Measurements from ENCODE around the gene THRAP3. TPM values are rescaled to one million over a fixed set of nuclear protein-coding genes. Genes with fewer than 3 reads are reported as not detected.

THRAP3 gene
- total RNA-seq, 2 donors from 2014 or later: 27.4 to 32.2 TPM

DNA sequence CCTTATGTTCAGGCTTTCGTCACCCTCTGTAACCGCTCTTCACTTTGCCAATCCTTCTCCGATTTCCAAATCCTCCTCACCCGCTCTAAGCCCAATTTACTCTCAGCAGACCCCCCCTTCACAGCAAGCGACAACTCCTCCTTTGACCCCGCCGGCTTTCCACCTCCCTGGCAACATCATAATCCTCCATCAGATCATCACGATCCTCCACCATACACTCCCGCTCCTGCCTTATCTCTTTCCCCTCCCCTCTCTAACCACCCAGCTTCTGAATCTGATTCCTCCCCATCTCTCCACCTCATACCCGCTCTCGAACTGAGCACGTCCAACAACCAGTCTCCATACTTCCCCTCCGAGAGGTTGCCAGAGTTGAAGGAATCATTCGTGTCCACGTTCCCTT lies 106.7 kb downstream of the THRAP3 start:
- Histone ChIP-seq H3K4me1 (no peaks in the 10 kb centered on the region), H3K27ac (no peak overlapping the region), H3K9me3 (no peaks in the 10 kb centered on the region), H3K27me3 (no peaks in the 10 kb centered on the region), H3K4me3 (no peak overlapping the region), H3K36me3 (replicated peaks in 1 of 2; ENCODE audit: insufficient read depth in 1 of 2, low read depth in 2 of 2) (no peaks in the 10 kb centered on the region)
- DNase-seq (no peak), ATAC-seq (no peak)
- TF ChIP-seq, protein P1, sequence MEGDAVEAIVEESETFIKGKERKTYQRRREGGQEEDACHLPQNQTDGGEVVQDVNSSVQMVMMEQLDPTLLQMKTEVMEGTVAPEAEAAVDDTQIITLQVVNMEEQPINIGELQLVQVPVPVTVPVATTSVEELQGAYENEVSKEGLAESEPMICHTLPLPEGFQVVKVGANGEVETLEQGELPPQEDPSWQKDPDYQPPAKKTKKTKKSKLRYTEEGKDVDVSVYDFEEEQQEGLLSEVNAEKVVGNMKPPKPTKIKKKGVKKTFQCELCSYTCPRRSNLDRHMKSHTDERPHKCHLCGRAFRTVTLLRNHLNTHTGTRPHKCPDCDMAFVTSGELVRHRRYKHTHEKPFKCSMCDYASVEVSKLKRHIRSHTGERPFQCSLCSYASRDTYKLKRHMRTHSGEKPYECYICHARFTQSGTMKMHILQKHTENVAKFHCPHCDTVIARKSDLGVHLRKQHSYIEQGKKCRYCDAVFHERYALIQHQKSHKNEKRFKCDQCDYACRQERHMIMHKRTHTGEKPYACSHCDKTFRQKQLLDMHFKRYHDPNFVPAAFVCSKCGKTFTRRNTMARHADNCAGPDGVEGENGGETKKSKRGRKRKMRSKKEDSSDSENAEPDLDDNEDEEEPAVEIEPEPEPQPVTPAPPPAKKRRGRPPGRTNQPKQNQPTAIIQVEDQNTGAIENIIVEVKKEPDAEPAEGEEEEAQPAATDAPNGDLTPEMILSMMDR (IDR thresholded peaks at IDR 0.05): no peak
- TF ChIP-seq POLR2A (IDR thresholded peaks at IDR 0.05): no peak
- 88 to 91% methylated on average over 15 of the region's 15 CpGs for WGBS, 2 donors
- intact Hi-C loops (cut with DNase I): no loop called here

DNA sequence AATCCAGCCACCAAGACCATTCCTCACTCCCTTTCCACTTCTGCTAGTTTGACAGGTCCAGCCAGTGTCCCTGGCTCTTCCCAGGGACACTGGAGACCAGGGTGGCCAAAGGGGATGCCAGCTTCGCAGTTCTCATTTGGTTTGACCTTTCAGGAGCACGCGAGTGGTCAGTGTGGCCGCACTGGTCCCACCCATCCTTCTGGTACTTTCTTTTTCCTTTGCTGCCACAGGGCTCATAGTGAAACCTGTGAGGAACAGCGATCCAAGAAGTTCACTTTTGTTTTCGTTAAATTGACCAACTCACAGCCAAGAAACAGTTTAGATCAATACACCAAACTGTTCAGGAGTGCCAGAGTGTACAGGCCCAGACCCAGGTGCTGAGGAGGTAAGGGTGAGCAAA lies 113.6 kb downstream of the THRAP3 start:
- 72 to 73% methylated on average over 6 of the region's 6 CpGs for WGBS, 2 donors
- no peak for DNase-seq
- Histone ChIP-seq H3K27me3 (no peaks in the 10 kb centered on the region), H3K36me3 (replicated peaks in 1 of 2; ENCODE audit: insufficient read depth in 1 of 2, low read depth in 2 of 2) (peaks cover 0 to 5% of the 10 kb centered on the region in 2 donors), H3K4me3 (no peak overlapping the region), H3K27ac (no peak overlapping the region), H3K9me3 (no peaks in the 10 kb centered on the region), H3K4me1 (no peaks in the 10 kb centered on the region)
- intact Hi-C loops (cut with DNase I): no loop called here
- TF ChIP-seq POLR2A (IDR thresholded peaks at IDR 0.05): no peak
- TF ChIP-seq, protein P1 (IDR thresholded peaks at IDR 0.05): no peak
- no peak for ATAC-seq

DNA sequence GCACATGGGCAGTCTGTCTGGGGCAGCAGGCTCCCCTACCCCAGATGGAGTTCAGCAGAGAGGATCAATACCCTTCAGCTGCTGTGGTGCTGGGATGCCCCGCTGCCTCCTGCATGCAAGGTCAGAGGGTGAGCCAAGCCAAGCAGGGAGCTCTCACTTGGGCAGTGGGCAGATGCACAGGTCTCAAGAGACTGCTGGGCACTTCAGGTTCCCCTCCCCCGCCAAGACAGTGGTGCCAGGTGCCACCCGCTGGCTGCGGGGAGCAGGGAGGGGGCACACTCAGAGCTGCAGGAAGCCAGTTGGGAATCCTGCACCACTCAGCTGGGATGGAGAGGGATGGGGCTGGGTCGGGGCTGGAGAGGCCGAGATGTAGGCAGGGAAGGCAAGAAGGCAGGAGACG lies 115.0 kb downstream of the THRAP3 start:
- whole genome bisulfite sequencing, 2 donors: 75 to 81% methylated on average over 5 to 7 of the region's 7 CpGs
- H3K27me3 ChIP-seq: no peaks in the 10 kb centered on the region
- peaks cover 0 to 12% of the 10 kb centered on the region in 2 donors for H3K36me3 ChIP-seq (replicated peaks in 1 of 2; ENCODE audit: insufficient read depth in 1 of 2, low read depth in 2 of 2)
- H3K4me1 ChIP-seq: no peaks in the 10 kb centered on the region
- ATAC-seq (no peak), DNase-seq (peak in 1 of 4 donors; percentile 24)
- no peak for TF ChIP-seq POLR2A (IDR thresholded peaks at IDR 0.05)
- TF ChIP-seq, protein P1 (IDR thresholded peaks at IDR 0.05): no peak
- intact Hi-C loops (cut with DNase I): no loop called here
- H3K4me3 ChIP-seq: no peak overlapping the region
- no peak overlapping the region for H3K27ac ChIP-seq
- H3K9me3 ChIP-seq: no peaks in the 10 kb centered on the region

DNA sequence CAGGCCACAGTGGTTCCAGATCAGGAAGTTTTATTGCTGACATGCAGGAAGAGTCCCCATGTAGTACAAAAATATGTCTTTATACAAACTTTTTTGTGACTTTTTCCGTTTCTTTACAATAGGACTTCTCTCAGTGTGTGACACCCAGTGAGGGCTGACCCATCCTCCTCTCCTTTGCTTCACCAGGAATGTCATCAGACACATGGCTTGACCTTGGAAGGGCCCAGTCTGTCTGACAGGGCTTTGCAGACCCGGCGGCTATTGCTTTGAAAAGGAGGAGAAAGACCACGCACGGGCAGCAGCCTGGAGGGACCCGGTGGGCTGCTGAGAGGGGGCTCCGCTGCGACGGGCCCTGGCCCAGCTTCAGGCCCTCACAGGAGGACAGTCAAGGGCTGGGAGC lies 115.4 kb downstream of the THRAP3 start:
- ATAC-seq: no peak
- no peak overlapping the region for H3K27ac ChIP-seq
- H3K4me3 ChIP-seq: no peak overlapping the region
- WGBS, 2 donors: 74 to 78% methylated on average over 4 to 9 of the region's 9 CpGs
- intact Hi-C loops (cut with DNase I): no loop called here
- DNase-seq: no peak
- no peaks in the 10 kb centered on the region for H3K4me1 ChIP-seq
- no peaks in the 10 kb centered on the region for H3K27me3 ChIP-seq
- H3K9me3 ChIP-seq: no peaks in the 10 kb centered on the region
- peaks cover 0 to 13% of the 10 kb centered on the region in 2 donors for H3K36me3 ChIP-seq (replicated peaks in 1 of 2; ENCODE audit: insufficient read depth in 1 of 2, low read depth in 2 of 2)
- TF ChIP-seq, protein P1 (IDR thresholded peaks at IDR 0.05): no peak
- no peak for TF ChIP-seq POLR2A (IDR thresholded peaks at IDR 0.05)

DNA sequence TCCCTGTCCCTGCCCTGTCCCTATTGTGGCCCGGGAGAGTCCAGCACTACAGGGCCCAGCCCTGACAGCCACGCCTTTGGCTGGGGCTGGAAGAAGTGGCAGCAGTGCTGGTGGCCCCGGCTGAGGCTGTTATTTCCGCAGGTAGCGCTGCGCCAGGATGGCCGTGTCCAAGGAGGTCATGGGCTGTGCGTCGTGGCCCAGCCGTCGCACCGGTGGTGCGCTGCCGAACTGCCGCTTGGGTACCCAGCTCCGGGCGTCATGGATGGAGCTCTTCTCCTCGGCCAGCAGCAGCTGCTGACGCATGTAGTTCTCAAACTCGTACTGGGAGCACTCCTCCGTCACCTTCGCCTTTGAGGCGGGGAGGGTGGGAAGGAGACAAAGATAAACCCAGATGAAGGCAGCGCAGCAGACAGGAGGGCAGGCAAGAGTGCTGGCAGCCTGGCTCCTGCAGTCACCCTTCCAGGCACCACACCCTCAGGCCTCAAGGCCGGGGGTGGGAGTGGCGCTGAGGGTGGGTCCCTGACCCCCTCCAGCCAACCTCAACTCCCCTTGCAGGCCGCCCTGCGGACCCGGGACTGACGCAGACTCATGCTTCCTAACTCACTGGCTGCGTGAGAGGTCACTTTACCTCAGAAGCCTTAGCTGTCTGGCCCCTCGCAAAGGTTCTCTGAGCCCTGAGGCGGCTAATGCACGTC lies 117.5 kb downstream of the THRAP3 start:
- no peak for ATAC-seq
- intact Hi-C loops (cut with DNase I): no loop called here
- Histone ChIP-seq H3K4me3 (no peak overlapping the region), H3K27ac (no peak overlapping the region), H3K9me3 (no peaks in the 10 kb centered on the region), H3K4me1 (no peaks in the 10 kb centered on the region), H3K27me3 (no peaks in the 10 kb centered on the region), H3K36me3 (replicated peaks in 1 of 2; ENCODE audit: insufficient read depth in 1 of 2, low read depth in 2 of 2) (peaks cover 0 to 26% of the 10 kb centered on the region in 2 donors)
- WGBS, 2 donors: 89 to 90% methylated on average over 20 to 34 of the region's 34 CpGs
- TF ChIP-seq POLR2A (IDR thresholded peaks at IDR 0.05): no peak
- TF ChIP-seq, protein P1 (IDR thresholded peaks at IDR 0.05): no peak
- no peak for DNase-seq

Measured in body of pancreas (tissue), 4 donors.